GM15510 (cell line): ENCODE measurements around the gene GDPGP1.

Experiments used
- POLR2A ChIP-seq: IDR thresholded peaks from 3 replicates; pipeline ENCODE4 v1.6.1; 2011; ENCODE audit warnings: borderline replicate concordance; ENCODE audit not compliant: insufficient read length; ENCODE audit errors: extremely low read depth

Gene GDPGP1

DNA sequence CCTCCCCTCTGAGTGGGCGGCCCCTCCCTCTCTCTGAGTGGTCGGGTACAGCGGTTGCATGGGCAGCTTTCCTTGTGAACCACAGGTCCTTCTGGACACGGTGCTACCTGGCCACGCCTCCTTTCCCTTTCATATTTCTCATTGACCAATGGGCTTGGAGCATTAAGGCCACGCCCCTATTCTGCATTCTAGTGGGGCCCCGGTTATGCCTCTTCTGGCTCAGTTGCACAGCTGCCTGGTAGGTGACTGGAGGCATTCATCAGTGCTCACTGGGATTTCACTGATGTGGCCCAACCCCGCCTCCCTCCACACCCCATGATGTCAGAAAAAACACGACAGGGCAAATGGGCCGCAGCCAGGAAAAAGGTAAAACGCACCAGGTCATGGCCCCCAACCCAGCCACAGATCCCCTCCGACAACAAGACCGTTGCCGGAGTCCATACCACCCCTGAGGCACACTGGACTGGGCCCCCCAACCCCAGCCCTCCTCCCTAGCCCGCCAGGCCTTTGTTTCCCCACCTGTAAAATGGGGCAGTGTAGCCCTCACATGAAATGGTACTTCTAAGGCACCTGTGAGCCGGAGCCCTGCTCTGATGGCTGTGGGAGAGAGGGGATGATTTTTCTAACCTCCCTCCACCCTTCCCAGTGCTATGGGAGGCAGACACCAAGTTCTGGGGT, 57.8 kb downstream of the GDPGP1 start:
- no peak for TF ChIP-seq POLR2A

- TF ChIP-seq POLR2A = no peak
Measured at GRCh38 chr15:90294159-90294558, 60.1 kb downstream of the GDPGP1 start.

DNA sequence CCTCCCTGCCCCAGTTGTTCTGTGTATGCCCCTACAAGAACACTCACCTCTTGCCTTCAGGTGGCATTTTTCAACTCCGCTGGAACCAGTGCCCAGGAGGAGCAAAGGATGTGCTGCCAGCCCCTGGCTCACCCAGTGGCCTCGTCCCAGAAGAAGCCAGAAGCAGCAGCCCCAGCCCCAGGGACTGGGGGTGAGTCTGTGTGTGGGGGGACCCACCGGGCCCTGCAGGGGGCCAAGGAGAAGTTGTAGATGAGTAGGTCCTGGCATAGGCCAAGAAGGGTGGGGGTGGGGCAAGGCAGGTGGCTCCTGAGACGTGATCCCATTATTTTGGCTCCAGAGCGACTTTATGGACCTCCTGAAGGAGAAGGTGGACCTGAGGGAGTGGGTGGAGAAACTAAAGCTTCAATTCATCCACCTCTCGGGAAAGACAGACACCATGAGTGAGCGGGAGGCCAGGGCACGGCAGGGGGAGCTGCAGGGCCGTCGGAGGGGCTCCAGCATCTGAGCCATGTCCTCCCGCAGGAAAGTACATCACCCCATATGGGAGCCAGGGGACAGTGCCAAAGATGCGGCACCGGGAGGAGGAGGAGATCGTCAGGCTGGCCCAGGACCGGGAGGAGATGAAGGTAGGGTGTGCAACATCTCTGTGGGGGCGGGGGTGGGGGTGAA, 60.7 kb downstream of the GDPGP1 start:
- TF ChIP-seq POLR2A = no peak

- no peak for TF ChIP-seq POLR2A
Measured at GRCh38 chr15:90295270-90295648, 61.2 kb downstream of the GDPGP1 start.
